H9 (cell line): ENCODE results near the gene SSPN. TPM values are rescaled to one million over a fixed set of nuclear protein-coding genes. Genes with fewer than 3 reads are reported as not detected.

Experiments
- DNase-seq: peaks from one replicate; pipeline ENCODE4 v3.0.0-alpha.2; 2017
- H2AFZ ChIP-seq: one replicate; pipeline ENCODE4 v1.6.1; 2013; ENCODE audit warnings: mild to moderate bottlenecking, low read length, control low read depth, moderate library complexity
- H2AK5ac ChIP-seq: 2 replicates; pipeline ENCODE4 v1.6.1; 2013; ENCODE audit warnings: low read length, control low read depth, mixed read lengths; ENCODE audit not compliant: insufficient read length
- H2BK120ac ChIP-seq: one replicate; pipeline ENCODE4 v1.6.1; 2013; ENCODE audit warnings: low read depth, mild to moderate bottlenecking, low read length, control low read depth, inconsistent platforms; ENCODE audit not compliant: poor library complexity, severe bottlenecking
- H2BK12ac ChIP-seq: 2 replicates; pipeline ENCODE4 v1.6.1; 2013; ENCODE audit warnings: low read length, control low read depth, mixed read lengths, low read depth; ENCODE audit not compliant: insufficient read length
- H2BK15ac ChIP-seq: 2 replicates; pipeline ENCODE4 v1.6.1; 2013; ENCODE audit warnings: low read depth, low read length, control low read depth
- H2BK20ac ChIP-seq: one replicate; pipeline ENCODE4 v1.6.1; 2013; ENCODE audit warnings: low read depth, mild to moderate bottlenecking, low read length, control low read depth, inconsistent platforms; ENCODE audit not compliant: poor library complexity, severe bottlenecking
- H2BK5ac ChIP-seq: 2 replicates; pipeline ENCODE4 v1.6.1; 2013; ENCODE audit warnings: low read length, control low read depth, mixed read lengths; ENCODE audit not compliant: insufficient read length
- H3K14ac ChIP-seq: 2 replicates; pipeline ENCODE4 v1.6.1; 2013; ENCODE audit warnings: low read length, control low read depth; ENCODE audit not compliant: insufficient read depth
- H3K18ac ChIP-seq: 2 replicates; pipeline ENCODE4 v1.6.1; 2013; ENCODE audit warnings: low read depth, mild to moderate bottlenecking, mixed read lengths, low read length, control low read depth; ENCODE audit not compliant: insufficient read length
- H3K23ac ChIP-seq: 2 replicates; pipeline ENCODE4 v1.6.1; 2013; ENCODE audit warnings: low read length, control low read depth, mixed read lengths, low read depth; ENCODE audit not compliant: insufficient read length
- H3K23me2 ChIP-seq: 2 replicates; pipeline ENCODE4 v1.6.1; 2013; ENCODE audit warnings: low read depth, mild to moderate bottlenecking, mixed read lengths, low read length, control low read depth; ENCODE audit not compliant: insufficient read length, poor library complexity, severe bottlenecking
- H3K27ac ChIP-seq: 2 replicates; pipeline ENCODE4 v1.5.1; 2013; ENCODE audit warnings: low read length, control low read depth, mixed read lengths, low read depth; ENCODE audit not compliant: insufficient read length
- H3K27me3 ChIP-seq: 2 replicates; pipeline ENCODE4 v1.6.1; 2013; ENCODE audit warnings: low read length, control low read depth, inconsistent platforms; ENCODE audit not compliant: insufficient read depth
- H3K4ac ChIP-seq: 2 replicates; pipeline ENCODE4 v1.6.1; 2013; ENCODE audit warnings: low read depth, mild to moderate bottlenecking, control low read depth, inconsistent platforms, low read length, moderate library complexity
- H3K4me1 ChIP-seq: 2 replicates; pipeline ENCODE4 v1.6.1; 2013; ENCODE audit warnings: low read length, control low read depth, inconsistent platforms; ENCODE audit not compliant: insufficient read depth
- H3K4me2 ChIP-seq: 2 replicates; pipeline ENCODE4 v1.6.1; 2013; ENCODE audit warnings: low read length, control low read depth, mixed read lengths; ENCODE audit not compliant: insufficient read length, insufficient read depth
- H3K56ac ChIP-seq: 2 replicates; pipeline ENCODE4 v1.6.1; 2013; ENCODE audit warnings: low read depth, mild to moderate bottlenecking, mixed read lengths, low read length, control low read depth; ENCODE audit not compliant: insufficient read length
- H3K79me1 ChIP-seq: 2 replicates; pipeline ENCODE4 v1.6.1; 2013; ENCODE audit warnings: low read depth, mild to moderate bottlenecking, moderate library complexity, low read length, control low read depth, inconsistent platforms; ENCODE audit not compliant: insufficient read depth, poor library complexity, severe bottlenecking
- H3K79me2 ChIP-seq: 2 replicates; pipeline ENCODE4 v1.6.1; 2013; ENCODE audit warnings: low read length, control low read depth, inconsistent platforms; ENCODE audit not compliant: insufficient read depth
- H3K9ac ChIP-seq: 2 replicates; pipeline ENCODE4 v1.6.1; 2013; ENCODE audit warnings: low read length, control low read depth, mixed read lengths; ENCODE audit not compliant: insufficient read length; ENCODE audit errors: extremely low read depth
- H3K9me3 ChIP-seq: one replicate; pipeline ENCODE4 v1.6.1; 2013; ENCODE audit warnings: low read depth, low read length, inconsistent platforms; ENCODE audit not compliant: control insufficient read depth
- H3T11ph ChIP-seq: one replicate; pipeline ENCODE4 v1.6.1; 2013; ENCODE audit warnings: mild to moderate bottlenecking, low read length, control low read depth, inconsistent platforms
- H4K20me1 ChIP-seq: one replicate; pipeline ENCODE4 v1.6.1; 2013; ENCODE audit not compliant: control insufficient read depth, insufficient read length, insufficient read depth
- H4K5ac ChIP-seq: 2 replicates; pipeline ENCODE4 v1.6.1; 2013; ENCODE audit warnings: low read depth, mild to moderate bottlenecking, mixed read lengths, low read length, control low read depth; ENCODE audit not compliant: insufficient read length
- H4K8ac ChIP-seq: replicated peaks from 2 replicates; pipeline ENCODE4 v1.6.1; 2013; ENCODE audit warnings: low read length, control low read depth, mixed read lengths, low read depth; ENCODE audit not compliant: insufficient read length
- H4K91ac ChIP-seq: 2 replicates; pipeline ENCODE4 v1.6.1; 2013; ENCODE audit warnings: low read depth, mild to moderate bottlenecking, moderate library complexity, mixed read lengths, low read length, control low read depth; ENCODE audit not compliant: insufficient read length
- H3K27ac Mint-ChIP-seq, 3 experiments: 2 replicates in 2 of 3; 3 replicates in 1 of 3; pipeline ENCODE4 v1.8.0; 2020 to 2021; ENCODE audit warnings: mixed read lengths in 3 of 3, mild to moderate bottlenecking in 1 of 3, moderate library complexity in 1 of 3
- H3K27me3 Mint-ChIP-seq: 2 replicates; pipeline ENCODE4 v1.8.0; 2021; ENCODE audit warnings: low read depth, mild to moderate bottlenecking, moderate library complexity, mixed read lengths
- H3K36me3 Mint-ChIP-seq, 3 experiments: 2 replicates in 2 of 3; 3 replicates in 1 of 3; pipeline ENCODE4 v1.8.0; 2020 to 2021; ENCODE audit warnings: low read depth in 3 of 3, mixed read lengths in 3 of 3; ENCODE audit not compliant: insufficient read depth in 1 of 3
- H3K4me1 Mint-ChIP-seq, 2 experiments: 2 replicates each; pipeline ENCODE4 v1.8.0; 2020; ENCODE audit warnings: mixed read lengths in 2 of 2
- H3K4me3 Mint-ChIP-seq, 2 experiments: 2 replicates in 1 of 2; 3 replicates in 1 of 2; pipeline ENCODE4 v1.8.0; 2020 to 2021; ENCODE audit warnings: mild to moderate bottlenecking in 2 of 2, mixed read lengths in 2 of 2, moderate library complexity in 1 of 2
- H3K9me3 Mint-ChIP-seq, 2 experiments: 2 replicates in 1 of 2; 3 replicates in 1 of 2; pipeline ENCODE4 v1.8.0; 2020; ENCODE audit warnings: mild to moderate bottlenecking in 2 of 2, mixed read lengths in 2 of 2, moderate library complexity in 1 of 2
- WGBS: extraction: QIAGEN DNeasy Blood & Tissue Kit; methylation state at CpG from one replicate; pipeline ENCODE4 v1.1.7; 2013; ENCODE audit warnings: missing lambda C conversion rate, low lambda C conversion rate, mixed read lengths; ENCODE audit not compliant: insufficient read length; ENCODE audit errors: extremely low coverage; 5-methylcytosine and 5-hydroxymethylcytosine counted together
- total RNA-seq: library from RNA; stranded (reverse); gene quantifications from 2 replicates; pipeline ENCODE4 v1.2.1, GENCODE V29; 2021
- TF ChIP-seq, protein P1 (sequence below): fragments of 200-600 bp; sonication (generic); conservative IDR thresholded peaks from 3 replicates; pipeline ENCODE4 v1.8.0; 2021; ENCODE audit warnings: antibody characterized with exemption, mild to moderate bottlenecking

SSPN gene
- total RNA-seq, 1 experiment from 2014 or later = 0.81 TPM

DNA sequence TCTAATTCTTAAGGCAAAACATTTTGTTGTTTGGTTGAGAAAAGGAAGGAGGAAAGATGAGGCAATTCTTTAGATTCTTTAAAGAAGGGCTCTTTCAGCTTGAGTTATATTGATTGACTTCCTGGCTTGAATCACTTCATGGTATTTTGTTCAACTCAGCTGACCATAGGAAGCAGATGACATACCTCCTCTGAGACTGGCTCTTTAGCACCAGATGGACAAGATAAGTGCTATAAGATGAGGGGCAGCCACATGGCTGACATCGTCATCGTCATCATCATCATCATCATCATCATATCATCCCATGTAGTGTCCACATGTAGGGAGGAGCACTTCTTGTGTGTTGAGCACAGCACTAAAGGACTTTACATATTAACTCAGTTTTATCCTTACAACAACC, 81.3 kb downstream of the SSPN start:
- Histone ChIP-seq H2BK120ac (no peak overlapping the region), H2BK20ac (no peak overlapping the region), H3K27me3 (no peaks in the 10 kb centered on the region), H3K79me2 (no peaks in the 10 kb centered on the region), H3K27ac (no peak overlapping the region), H2BK5ac (no peak overlapping the region), H2BK12ac (no peak overlapping the region), H2BK15ac (no peak overlapping the region), H3K14ac (no peak overlapping the region), H3T11ph (no peak overlapping the region), H3K79me1 (no peaks in the 10 kb centered on the region), H3K4me2 (no peak overlapping the region), H4K91ac (no peak overlapping the region), H3K18ac (no peak overlapping the region), H3K56ac (no peak overlapping the region), H4K8ac (no peak overlapping the region), H3K9me3 (no peaks in the 10 kb centered on the region), H2AFZ (no peak overlapping the region), H2AK5ac (no peak overlapping the region), H4K20me1 (no peaks in the 10 kb centered on the region), H3K4me1 (no peaks in the 10 kb centered on the region), H3K23ac (no peak overlapping the region), H3K9ac (no peak overlapping the region), H3K23me2 (no peaks in the 10 kb centered on the region), H4K5ac (no peak overlapping the region), H3K4ac (no peak overlapping the region)
- WGBS = no CpG with 5 or more reads among the region's 2 CpGs
- peaks cover 17 to 18% of the 10 kb centered on the region in 2 experiments for H3K4me1 Mint-ChIP-seq
- TF ChIP-seq, protein P1, sequence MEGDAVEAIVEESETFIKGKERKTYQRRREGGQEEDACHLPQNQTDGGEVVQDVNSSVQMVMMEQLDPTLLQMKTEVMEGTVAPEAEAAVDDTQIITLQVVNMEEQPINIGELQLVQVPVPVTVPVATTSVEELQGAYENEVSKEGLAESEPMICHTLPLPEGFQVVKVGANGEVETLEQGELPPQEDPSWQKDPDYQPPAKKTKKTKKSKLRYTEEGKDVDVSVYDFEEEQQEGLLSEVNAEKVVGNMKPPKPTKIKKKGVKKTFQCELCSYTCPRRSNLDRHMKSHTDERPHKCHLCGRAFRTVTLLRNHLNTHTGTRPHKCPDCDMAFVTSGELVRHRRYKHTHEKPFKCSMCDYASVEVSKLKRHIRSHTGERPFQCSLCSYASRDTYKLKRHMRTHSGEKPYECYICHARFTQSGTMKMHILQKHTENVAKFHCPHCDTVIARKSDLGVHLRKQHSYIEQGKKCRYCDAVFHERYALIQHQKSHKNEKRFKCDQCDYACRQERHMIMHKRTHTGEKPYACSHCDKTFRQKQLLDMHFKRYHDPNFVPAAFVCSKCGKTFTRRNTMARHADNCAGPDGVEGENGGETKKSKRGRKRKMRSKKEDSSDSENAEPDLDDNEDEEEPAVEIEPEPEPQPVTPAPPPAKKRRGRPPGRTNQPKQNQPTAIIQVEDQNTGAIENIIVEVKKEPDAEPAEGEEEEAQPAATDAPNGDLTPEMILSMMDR = no peak
- DNase-seq = no peak
- H3K36me3 Mint-ChIP-seq = no peaks in the 10 kb centered on the region
- no peak overlapping the region for H3K27ac Mint-ChIP-seq
- no peaks in the 10 kb centered on the region for H3K9me3 Mint-ChIP-seq
- peaks cover 4% of the 10 kb centered on the region for H3K27me3 Mint-ChIP-seq
- no peak overlapping the region for H3K4me3 Mint-ChIP-seq
